Natural killer cell (primary cell): Measurements from ENCODE around the gene CIDEA. TPM values are rescaled to one million over a fixed set of nuclear protein-coding genes. Genes with fewer than 3 reads are reported as not detected.

ENCODE experiments used
- ATAC-seq, 3 donors: fragments of 150-1000 bp in 2 of 3; fragments of 200-7000 bp in 1 of 3; cut with Tn5 transposase; 1 replicate in 1 of 3; 2 replicates in 2 of 3; pipeline ENCODE4 v1.10.0; 2021; ENCODE audit warnings: mild to moderate bottlenecking in 2 of 3, moderate library complexity in 2 of 3
- DNase-seq, 2 donors: peaks; one replicate each; pipeline versions ENCODE4 v3.0.0 to v3.0.0-alpha.2; 2013 to 2021; ENCODE audit warnings: mixed read lengths in 1 of 2
- H3K27ac ChIP-seq: one replicate; pipeline ENCODE4 v1.5.1; 2013; ENCODE audit warnings: mild to moderate bottlenecking, low read length
- H3K27me3 ChIP-seq: one replicate; pipeline ENCODE4 v1.6.1; 2013; ENCODE audit warnings: low read length; ENCODE audit not compliant: control insufficient read depth, insufficient read depth
- H3K36me3 ChIP-seq: one replicate; pipeline ENCODE4 v1.6.1; 2013; ENCODE audit warnings: low read length; ENCODE audit not compliant: control insufficient read depth, insufficient read depth
- H3K4me1 ChIP-seq: one replicate; pipeline ENCODE4 v1.6.1; 2013; ENCODE audit warnings: low read length; ENCODE audit not compliant: control insufficient read depth, insufficient read depth
- H3K4me3 ChIP-seq: one replicate; pipeline ENCODE4 v1.5.1; 2013; ENCODE audit warnings: low read length
- H3K9me3 ChIP-seq: one replicate; pipeline ENCODE4 v1.6.1; 2013; ENCODE audit warnings: low read length; ENCODE audit not compliant: control insufficient read depth, insufficient read depth
- H3K27ac Mint-ChIP-seq, 2 donors: one replicate each; pipeline ENCODE4 v1.8.0; 2022; ENCODE audit warnings: mild to moderate bottlenecking in 2 of 2, mixed read lengths in 2 of 2, moderate library complexity in 1 of 2
- H3K27me3 Mint-ChIP-seq, 2 donors: one replicate each; pipeline ENCODE4 v1.8.0; 2022; ENCODE audit warnings: low read depth in 2 of 2, mixed read lengths in 2 of 2
- H3K36me3 Mint-ChIP-seq: one replicate; pipeline ENCODE4 v1.8.0; 2022; ENCODE audit warnings: mixed read lengths
- H3K4me1 Mint-ChIP-seq, 2 donors: one replicate each; pipeline ENCODE4 v1.8.0; 2022; ENCODE audit warnings: mixed read lengths in 2 of 2
- H3K4me3 Mint-ChIP-seq: one replicate; pipeline ENCODE4 v1.8.0; 2022; ENCODE audit warnings: mild to moderate bottlenecking, moderate library complexity, mixed read lengths
- H3K9me3 Mint-ChIP-seq, 2 donors: one replicate each; pipeline ENCODE4 v1.8.0; 2022; ENCODE audit warnings: mixed read lengths in 2 of 2
- CTCF ChIP-seq: fragments of 200-600 bp; IDR thresholded peaks from one replicate; pipeline ENCODE4 v1.8.0; 2022; ENCODE audit warnings: antibody characterized with exemption
- WGBS: methylation state at CpG from one replicate; pipeline ENCODE4 v1.1.7; 2013; ENCODE audit warnings: missing lambda C conversion rate; ENCODE audit not compliant: insufficient coverage; 5-methylcytosine and 5-hydroxymethylcytosine counted together
- intact Hi-C: fragments of 100-400 bp; cut with micrococcal nuclease; formaldehyde crosslinking; loops from one replicate; pipeline ENCODE4 v1.14.2; 2022
- total RNA-seq, 4 donors: library from RNA; stranded (reverse); fragments of 120-200 nt in 1 of 4; gene quantifications; one replicate each; pipeline versions ENCODE4 v1.2.3 to v1.2.4, GENCODE V29; 2013 to 2022

CIDEA gene
- total RNA-seq, 3 donors from 2014 or later (not counting 1 experiment from before 2014, with no cell fraction given), result not detected

GRCh38 chr18:12318857-12319256, 64.7 kb downstream of the CIDEA start:
- H3K9me3 Mint-ChIP-seq, result no peaks in the 10 kb centered on the region
- ATAC-seq, result no peak
- no peak overlapping the region for H3K27ac ChIP-seq
- intact Hi-C loops, result no loop called here
- H3K4me1 Mint-ChIP-seq, result no peaks in the 10 kb centered on the region
- WGBS, result no CpG with 5 or more reads among the region's 5 CpGs
- no peaks in the 10 kb centered on the region for H3K36me3 ChIP-seq
- no peak overlapping the region for H3K4me3 Mint-ChIP-seq
- no peaks in the 10 kb centered on the region for H3K9me3 ChIP-seq
- DNase-seq, result no peak
- H3K27me3 ChIP-seq, result no peaks in the 10 kb centered on the region
- no peak for TF ChIP-seq CTCF
- H3K27me3 Mint-ChIP-seq, result no peaks in the 10 kb centered on the region
- no peak overlapping the region for H3K27ac Mint-ChIP-seq
- peaks cover 7% of the 10 kb centered on the region for H3K4me1 ChIP-seq
- no peak overlapping the region for H3K4me3 ChIP-seq
- no peaks in the 10 kb centered on the region for H3K36me3 Mint-ChIP-seq

GRCh38 chr18:12321333-12321732, 67.2 kb downstream of the CIDEA start:
- intact Hi-C loops, result no loop called here
- no peak for DNase-seq
- WGBS, result 66% methylated on average over 4 of the region's 4 CpGs
- H3K4me1 Mint-ChIP-seq, result no peaks in the 10 kb centered on the region
- no peak overlapping the region for H3K4me3 ChIP-seq
- no peak overlapping the region for H3K27ac ChIP-seq
- H3K36me3 ChIP-seq, result peaks cover 11% of the 10 kb centered on the region
- ATAC-seq, result no peak
- H3K9me3 Mint-ChIP-seq, result no peaks in the 10 kb centered on the region
- TF ChIP-seq CTCF, result no peak
- H3K27me3 Mint-ChIP-seq, result no peaks in the 10 kb centered on the region
- H3K36me3 Mint-ChIP-seq, result no peaks in the 10 kb centered on the region
- no peak overlapping the region for H3K27ac Mint-ChIP-seq
- H3K4me1 ChIP-seq, result peaks cover 7% of the 10 kb centered on the region
- no peaks in the 10 kb centered on the region for H3K9me3 ChIP-seq
- H3K27me3 ChIP-seq, result no peaks in the 10 kb centered on the region
- H3K4me3 Mint-ChIP-seq, result no peak overlapping the region

GRCh38 chr18:12324991-12325725, 71.0 kb downstream of the CIDEA start:
- peaks cover 42% of the 10 kb centered on the region for H3K36me3 ChIP-seq
- intact Hi-C loops, result no loop called here
- Mint-ChIP-seq H3K27ac (no peak overlapping the region), H3K27me3 (no peaks in the 10 kb centered on the region), H3K4me3 (no peak overlapping the region), H3K9me3 (no peaks in the 10 kb centered on the region), H3K36me3 (peaks cover 6% of the 10 kb centered on the region), H3K4me1 (peaks cover 14 to 16% of the 10 kb centered on the region in 2 donors)
- no peak overlapping the region for H3K27ac ChIP-seq
- no peak overlapping the region for H3K4me3 ChIP-seq
- no peaks in the 10 kb centered on the region for H3K27me3 ChIP-seq
- WGBS, result 98% methylated on average over 58 of the region's 58 CpGs
- peaks cover 9% of the 10 kb centered on the region for H3K4me1 ChIP-seq
- ATAC-seq (no peak), DNase-seq (no peak)
- TF ChIP-seq CTCF, result no peak
- H3K9me3 ChIP-seq, result no peaks in the 10 kb centered on the region

GRCh38 chr18:12325726-12326245, 71.6 kb downstream of the CIDEA start:
- Mint-ChIP-seq H3K27me3 (no peaks in the 10 kb centered on the region), H3K4me1 (peaks cover 14 to 16% of the 10 kb centered on the region in 2 donors), H3K27ac (no peak overlapping the region), H3K36me3 (peaks cover 6% of the 10 kb centered on the region), H3K4me3 (no peak overlapping the region), H3K9me3 (no peaks in the 10 kb centered on the region)
- no peak for ATAC-seq
- no peak for DNase-seq
- Histone ChIP-seq H3K36me3 (peaks cover 42% of the 10 kb centered on the region), H3K27me3 (no peaks in the 10 kb centered on the region), H3K4me1 (peaks cover 8% of the 10 kb centered on the region), H3K4me3 (no peak overlapping the region), H3K27ac (no peak overlapping the region), H3K9me3 (no peaks in the 10 kb centered on the region)
- 98% methylated on average over 29 of the region's 29 CpGs for WGBS
- no peak for TF ChIP-seq CTCF
- intact Hi-C loops, result no loop called here
